Erythroblast (primary cell): Measurements from ENCODE around the gene GLI3.

Experiments used
- GATA1 ChIP-seq: IDR thresholded peaks from 2 replicates; pipeline ENCODE4 v1.6.1; 2011; ENCODE audit warnings: low read depth, mild to moderate bottlenecking, control low read depth, low read length, moderate library complexity
- POLR2A ChIP-seq: IDR thresholded peaks from 2 replicates; pipeline ENCODE4 v1.6.1; 2011; ENCODE audit warnings: mild to moderate bottlenecking, low read length

- no peak for TF ChIP-seq POLR2A
- no peak for TF ChIP-seq GATA1
Observed at GRCh38 chr7:42283553-42283952, 46.5 kb upstream of the GLI3 start.
